ENCODE results near the gene PDP2.

GRCh38 chr16:66911801-66912200 is 31.5 kb downstream of the PDP2 start:
- no peak for TF ChIP-seq CTCF (IDR thresholded peaks at IDR 0.05)
- TF ChIP-seq CREB1 (CRISPR knock-in tag; IDR thresholded peaks at IDR 0.05), result no peak

Data from WTC11 (cell line).